Smooth muscle cell (in vitro differentiated cells): ENCODE results near the gene PDXP. TPM values are rescaled to one million over a fixed set of nuclear protein-coding genes. Genes with fewer than 3 reads are reported as not detected.

Experiments
- DNase-seq: peaks from one replicate; lab custom pipeline; 2025; ENCODE audit not compliant: unreplicated experiment; lab: John Stamatoyannopoulos, UW
- H2AFZ ChIP-seq: fragments of 200-600 bp; sonication (generic); 2 replicates; pipeline ENCODE4 v1.6.0; 2016; ENCODE audit warnings: antibody characterized with exemption, low read depth, mild to moderate bottlenecking
- H3F3A ChIP-seq: fragments of 200-600 bp; sonication (generic); 2 replicates; pipeline ENCODE4 v1.6.0; 2017; ENCODE audit warnings: antibody characterized with exemption, low read depth
- H3K27ac ChIP-seq: fragments of 200-600 bp; sonication (generic); 2 replicates; pipeline ENCODE4 v1.5.1; 2016; ENCODE audit warnings: low read depth, mild to moderate bottlenecking
- H3K27me3 ChIP-seq: fragments of 200-600 bp; sonication (generic); 2 replicates; pipeline ENCODE4 v1.6.1; 2016; ENCODE audit warnings: low read depth, mild to moderate bottlenecking
- H3K36me3 ChIP-seq: fragments of 200-600 bp; sonication (generic); 2 replicates; pipeline ENCODE4 v1.5.1; 2016; ENCODE audit warnings: low read depth
- H3K4me1 ChIP-seq: fragments of 200-600 bp; sonication (generic); 2 replicates; pipeline ENCODE4 v1.5.1; 2016; ENCODE audit warnings: low read depth
- H3K4me2 ChIP-seq: fragments of 200-600 bp; sonication (generic); 2 replicates; pipeline ENCODE4 v1.6.0; 2016; ENCODE audit warnings: mild to moderate bottlenecking
- H3K4me3 ChIP-seq: fragments of 200-600 bp; sonication (generic); 2 replicates; pipeline ENCODE4 v1.5.1; 2016; ENCODE audit warnings: mild to moderate bottlenecking
- H3K79me2 ChIP-seq: fragments of 200-600 bp; sonication (generic); 2 replicates; pipeline ENCODE4 v1.6.0; 2016; ENCODE audit warnings: low read depth, mild to moderate bottlenecking
- H3K9ac ChIP-seq: fragments of 200-600 bp; sonication (generic); 2 replicates; pipeline ENCODE4 v1.6.0; 2016; ENCODE audit warnings: low read depth
- H3K9me3 ChIP-seq: fragments of 200-600 bp; sonication (generic); replicated peaks from 2 replicates; pipeline ENCODE4 v1.5.1; 2016; ENCODE audit warnings: low read depth
- H4K20me1 ChIP-seq: fragments of 200-600 bp; sonication (generic); 2 replicates; pipeline ENCODE4 v1.6.0; 2016; ENCODE audit warnings: low read depth
- WGBS: methylation state at CpG from one replicate; pipeline ENCODE4 v1.1.7; 2016; ENCODE audit warnings: low lambda C conversion rate; 5-methylcytosine and 5-hydroxymethylcytosine counted together
- polyA plus RNA-seq: library from polyadenylated mRNA; unstranded; fragments of >200 nt; fragmentation: Nextera tagmentation; extraction: Ambion mirVana; gene quantifications from 2 replicates; pipeline ENCODE4 v1.2.1, GENCODE V29; 2016
- total RNA-seq: library from RNA; depleted of rRNA; stranded (reverse); fragments of >200 nt; gene quantifications from 2 replicates; pipeline ENCODE4 v1.2.3, GENCODE V29; 2014
- TF ChIP-seq, protein P1 (sequence below): fragments of 200-600 bp; sonication (generic); IDR thresholded peaks from 2 replicates; pipeline ENCODE4 v1.5.1; 2017; ENCODE audit warnings: borderline replicate concordance, mild to moderate bottlenecking, antibody characterized with exemption; ENCODE audit not compliant: insufficient read depth, poor library complexity, severe bottlenecking

PDXP gene
- total and polyA plus RNA-seq, 2 experiments from 2014 or later: 16.5 to 20.7 TPM

DNA sequence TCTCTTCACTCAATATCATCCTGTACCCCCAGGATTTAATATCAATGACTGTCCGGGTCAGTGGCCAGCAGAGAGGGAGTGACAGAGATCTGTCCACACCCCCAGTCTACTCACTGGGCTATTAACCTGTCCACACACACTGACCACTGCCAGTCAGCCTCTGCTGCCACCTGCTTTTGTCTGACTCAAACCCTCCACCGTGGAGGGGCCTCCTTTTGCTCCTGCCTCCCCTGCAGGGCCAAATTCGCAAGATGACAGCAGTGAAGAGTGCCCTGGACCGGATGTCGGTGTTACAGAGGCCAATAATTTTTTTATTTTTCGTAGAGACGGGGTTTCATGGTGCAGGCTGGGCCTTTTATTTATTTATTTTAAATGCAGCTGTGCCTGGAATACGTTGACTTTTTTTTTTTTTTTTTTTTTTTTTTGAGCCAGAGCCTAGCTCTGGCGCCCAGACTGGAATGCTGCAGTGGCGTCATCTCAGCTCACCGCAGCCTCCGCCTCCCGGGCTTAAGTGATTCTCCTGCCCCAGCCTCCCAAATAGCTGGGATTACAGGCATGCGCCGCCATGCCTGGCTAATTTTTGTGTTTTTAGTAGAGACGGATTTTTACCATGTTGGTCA, 5.1 kb downstream of the PDXP start:
- no peaks in the 10 kb centered on the region for H3K9me3 ChIP-seq
- H3F3A ChIP-seq: no peaks in the 10 kb centered on the region
- peaks cover 32% of the 10 kb centered on the region for H3K79me2 ChIP-seq
- no peak overlapping the region for H3K4me3 ChIP-seq
- H3K27ac ChIP-seq: no peak overlapping the region
- H3K36me3 ChIP-seq: no peaks in the 10 kb centered on the region
- H3K4me1 ChIP-seq: peaks cover 6% of the 10 kb centered on the region
- TF ChIP-seq, protein P1, sequence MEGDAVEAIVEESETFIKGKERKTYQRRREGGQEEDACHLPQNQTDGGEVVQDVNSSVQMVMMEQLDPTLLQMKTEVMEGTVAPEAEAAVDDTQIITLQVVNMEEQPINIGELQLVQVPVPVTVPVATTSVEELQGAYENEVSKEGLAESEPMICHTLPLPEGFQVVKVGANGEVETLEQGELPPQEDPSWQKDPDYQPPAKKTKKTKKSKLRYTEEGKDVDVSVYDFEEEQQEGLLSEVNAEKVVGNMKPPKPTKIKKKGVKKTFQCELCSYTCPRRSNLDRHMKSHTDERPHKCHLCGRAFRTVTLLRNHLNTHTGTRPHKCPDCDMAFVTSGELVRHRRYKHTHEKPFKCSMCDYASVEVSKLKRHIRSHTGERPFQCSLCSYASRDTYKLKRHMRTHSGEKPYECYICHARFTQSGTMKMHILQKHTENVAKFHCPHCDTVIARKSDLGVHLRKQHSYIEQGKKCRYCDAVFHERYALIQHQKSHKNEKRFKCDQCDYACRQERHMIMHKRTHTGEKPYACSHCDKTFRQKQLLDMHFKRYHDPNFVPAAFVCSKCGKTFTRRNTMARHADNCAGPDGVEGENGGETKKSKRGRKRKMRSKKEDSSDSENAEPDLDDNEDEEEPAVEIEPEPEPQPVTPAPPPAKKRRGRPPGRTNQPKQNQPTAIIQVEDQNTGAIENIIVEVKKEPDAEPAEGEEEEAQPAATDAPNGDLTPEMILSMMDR: no peak
- no peak overlapping the region for H2AFZ ChIP-seq
- WGBS: 81% methylated on average over 16 of the region's 16 CpGs
- H3K27me3 ChIP-seq: no peaks in the 10 kb centered on the region
- H3K4me2 ChIP-seq: no peak overlapping the region
- peaks cover 39% of the 10 kb centered on the region for H4K20me1 ChIP-seq
- no peak for DNase-seq
- no peak overlapping the region for H3K9ac ChIP-seq

DNA sequence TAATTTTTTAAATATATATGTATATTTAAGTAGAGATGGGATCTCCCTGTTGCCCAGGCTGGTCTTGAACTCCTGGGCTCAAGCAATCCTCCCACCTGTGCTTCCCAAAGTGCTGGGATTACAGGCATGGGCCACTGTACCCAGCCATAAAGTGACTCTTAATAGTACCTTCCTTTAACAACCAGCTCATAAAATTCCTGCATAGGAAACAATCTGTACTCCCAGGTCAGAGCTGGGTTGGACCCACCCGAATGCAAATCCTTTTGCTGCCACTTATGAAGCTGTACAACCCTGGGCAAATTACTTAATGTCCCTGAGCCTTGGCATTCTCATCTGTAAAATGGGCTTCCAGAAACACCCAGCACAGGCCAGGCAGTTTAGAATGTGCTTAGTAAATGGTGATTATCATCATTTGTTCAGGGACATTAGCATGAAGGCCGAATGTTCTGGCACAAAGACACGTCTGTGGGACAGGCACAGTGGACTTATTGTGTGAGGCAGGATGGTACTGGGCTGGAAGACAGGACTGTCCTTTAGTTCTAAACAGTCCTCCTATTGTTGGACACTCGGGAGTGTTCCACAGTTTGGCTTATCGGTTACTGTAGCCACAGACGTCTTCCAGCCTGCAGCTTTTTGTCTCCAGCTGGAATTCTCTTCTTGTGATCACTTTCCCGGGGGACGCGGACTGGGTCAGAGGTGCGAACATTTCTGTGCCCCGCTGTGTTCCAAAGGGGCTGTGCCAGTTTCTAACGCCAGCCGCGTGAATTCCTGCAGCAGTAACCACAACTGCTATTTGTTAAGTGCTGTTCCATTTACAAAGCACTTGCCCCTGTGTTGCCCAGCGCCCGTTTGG, 6.0 kb downstream of the PDXP start:
- Histone ChIP-seq H3K4me3 (no peak overlapping the region), H3K27ac (no peak overlapping the region), H3K4me1 (peaks cover 5% of the 10 kb centered on the region), H3F3A (no peaks in the 10 kb centered on the region), H4K20me1 (peaks cover 38% of the 10 kb centered on the region), H3K79me2 (peaks cover 28% of the 10 kb centered on the region), H3K9ac (no peak overlapping the region), H3K9me3 (no peaks in the 10 kb centered on the region), H3K36me3 (no peaks in the 10 kb centered on the region), H3K27me3 (no peaks in the 10 kb centered on the region), H3K4me2 (no peak overlapping the region), H2AFZ (no peak overlapping the region)
- TF ChIP-seq, protein P1: no peak
- no peak for DNase-seq
- 82% methylated on average over 16 of the region's 16 CpGs for WGBS

DNA sequence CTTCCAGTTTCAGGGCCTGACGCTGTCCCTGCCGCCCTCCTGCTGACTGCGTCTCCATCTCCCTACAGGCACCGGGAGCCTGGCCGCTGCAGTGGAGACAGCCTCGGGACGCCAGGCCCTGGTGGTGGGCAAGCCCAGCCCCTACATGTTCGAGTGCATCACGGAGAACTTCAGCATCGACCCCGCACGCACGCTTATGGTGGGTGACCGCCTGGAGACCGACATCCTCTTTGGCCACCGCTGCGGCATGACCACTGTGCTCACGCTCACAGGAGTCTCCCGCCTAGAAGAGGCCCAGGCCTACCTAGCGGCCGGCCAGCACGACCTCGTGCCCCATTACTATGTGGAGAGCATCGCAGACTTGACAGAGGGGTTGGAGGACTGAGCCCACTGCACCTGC, 7.0 kb downstream of the PDXP start:
- TF ChIP-seq, protein P1: no peak
- Histone ChIP-seq H3K4me2 (no peak overlapping the region), H2AFZ (no peak overlapping the region), H3K9me3 (no peaks in the 10 kb centered on the region), H3K36me3 (no peaks in the 10 kb centered on the region), H3K79me2 (peaks cover 19% of the 10 kb centered on the region), H3F3A (no peaks in the 10 kb centered on the region), H3K4me1 (no peaks in the 10 kb centered on the region), H3K27ac (no peak overlapping the region), H3K4me3 (no peak overlapping the region), H3K27me3 (no peaks in the 10 kb centered on the region), H3K9ac (no peak overlapping the region), H4K20me1 (peaks cover 27% of the 10 kb centered on the region)
- DNase-seq: no peak
- 96% methylated on average over 24 of the region's 24 CpGs for WGBS
